B cell (primary cell): ENCODE measurements around the gene CFAP157.

Experiments used
- EZH2 ChIP-seq: IDR thresholded peaks from 2 replicates; pipeline ENCODE4 v1.6.1; 2012; ENCODE audit warnings: borderline replicate concordance, low read depth, mild to moderate bottlenecking, moderate library complexity, low read length; ENCODE audit not compliant: insufficient read depth, poor library complexity, severe bottlenecking
- TF ChIP-seq, protein P1 (sequence below): fragments of 200-600 bp; IDR thresholded peaks from one replicate; pipeline ENCODE4 v1.8.0; 2022; ENCODE audit warnings: antibody characterized with exemption, mild to moderate bottlenecking

DNA sequence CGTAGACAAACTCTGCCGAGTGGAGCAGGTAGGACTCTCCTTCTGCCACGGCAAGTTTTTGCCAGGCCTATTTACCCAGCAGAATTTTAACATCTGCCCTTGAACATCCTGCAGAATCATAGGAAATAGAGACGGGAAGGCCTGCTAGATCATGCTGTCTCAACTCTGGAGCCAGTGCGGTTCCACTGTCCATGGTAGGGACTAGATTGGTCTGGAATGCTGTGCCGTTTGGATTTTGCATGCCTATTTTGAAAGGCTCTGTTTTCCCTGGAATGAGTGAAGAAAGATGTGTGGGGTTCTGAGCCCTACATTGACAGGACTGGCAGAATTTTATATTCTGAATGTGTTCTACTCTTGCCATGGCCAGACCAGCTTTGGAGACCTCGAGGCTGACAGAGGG lies 33.6 kb upstream of the CFAP157 start:
- TF ChIP-seq, protein P1, sequence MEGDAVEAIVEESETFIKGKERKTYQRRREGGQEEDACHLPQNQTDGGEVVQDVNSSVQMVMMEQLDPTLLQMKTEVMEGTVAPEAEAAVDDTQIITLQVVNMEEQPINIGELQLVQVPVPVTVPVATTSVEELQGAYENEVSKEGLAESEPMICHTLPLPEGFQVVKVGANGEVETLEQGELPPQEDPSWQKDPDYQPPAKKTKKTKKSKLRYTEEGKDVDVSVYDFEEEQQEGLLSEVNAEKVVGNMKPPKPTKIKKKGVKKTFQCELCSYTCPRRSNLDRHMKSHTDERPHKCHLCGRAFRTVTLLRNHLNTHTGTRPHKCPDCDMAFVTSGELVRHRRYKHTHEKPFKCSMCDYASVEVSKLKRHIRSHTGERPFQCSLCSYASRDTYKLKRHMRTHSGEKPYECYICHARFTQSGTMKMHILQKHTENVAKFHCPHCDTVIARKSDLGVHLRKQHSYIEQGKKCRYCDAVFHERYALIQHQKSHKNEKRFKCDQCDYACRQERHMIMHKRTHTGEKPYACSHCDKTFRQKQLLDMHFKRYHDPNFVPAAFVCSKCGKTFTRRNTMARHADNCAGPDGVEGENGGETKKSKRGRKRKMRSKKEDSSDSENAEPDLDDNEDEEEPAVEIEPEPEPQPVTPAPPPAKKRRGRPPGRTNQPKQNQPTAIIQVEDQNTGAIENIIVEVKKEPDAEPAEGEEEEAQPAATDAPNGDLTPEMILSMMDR, result no peak
- TF ChIP-seq EZH2, result no peak
